Panc1 (cell line): ENCODE results near the gene CDC5L. TPM values are rescaled to one million over a fixed set of nuclear protein-coding genes. Genes with fewer than 3 reads are reported as not detected.

ENCODE experiments used
- ATAC-seq: fragments of 200-7000 bp; cut with Tn5 transposase; 2 replicates; pipeline ENCODE4 v1.9.1; 2020; ENCODE audit warnings: mild to moderate bottlenecking, moderate library complexity
- BruUV-seq: library from RNA; stranded (reverse); fragments of 400-500 nt; replicated peaks from 2 replicates; lab custom pipeline; 2021; lab: Mats Ljungman, UMichigan
- CTCF ChIA-PET: fragments of 300-600 bp; sonication (Branson Sonifier 250); formaldehyde crosslinking; loops from one replicate; lab custom pipeline; 2022; ENCODE audit warnings: antibody characterized with exemption; lab: Charles Lee
- POLR2A ChIA-PET: fragments of 300-600 bp; sonication (Branson Sonifier 250); formaldehyde crosslinking; loops from one replicate; lab custom pipeline; 2022; ENCODE audit warnings: antibody characterized with exemption; lab: Charles Lee
- DNase-seq: peaks from one replicate; pipeline ENCODE4 v3.0.0-alpha.2; 2010; ENCODE audit warnings: low read depth, low spot score
- H3K27ac ChIP-seq: 2 replicates; pipeline ENCODE4 v1.5.1; 2011; ENCODE audit warnings: mild to moderate bottlenecking, low read length, inconsistent platforms
- H3K27me3 ChIP-seq: fragments of 200-500 bp; sonication (Bioruptor generic); 2 replicates; pipeline ENCODE4 v1.6.0; 2014; ENCODE audit warnings: low read length, inconsistent platforms; ENCODE audit not compliant: control insufficient read depth, insufficient read depth
- H3K36me3 ChIP-seq: fragments of 200-500 bp; sonication (Bioruptor generic); 2 replicates; pipeline ENCODE4 v1.5.1; 2014; ENCODE audit warnings: inconsistent platforms, mild to moderate bottlenecking, low read length, moderate library complexity; ENCODE audit not compliant: control insufficient read depth, insufficient read depth
- H3K4me1 ChIP-seq: 2 replicates; pipeline ENCODE4 v1.5.1; 2011; ENCODE audit warnings: inconsistent platforms, mild to moderate bottlenecking, low read length, moderate library complexity; ENCODE audit not compliant: control insufficient read depth, insufficient read depth
- H3K4me3 ChIP-seq, 2 experiments: 2 replicates each; pipeline ENCODE4 v1.5.1; 2011 to 2012; ENCODE audit warnings: low read depth in 2 of 2, low read length in 2 of 2, mild to moderate bottlenecking in 2 of 2, inconsistent platforms in 1 of 2, moderate library complexity in 1 of 2
- H3K9me3 ChIP-seq: fragments of 200-500 bp; sonication (Bioruptor generic); 2 replicates; pipeline ENCODE4 v1.5.1; 2014; ENCODE audit warnings: low read depth, mild to moderate bottlenecking, inconsistent platforms, low read length, moderate library complexity; ENCODE audit not compliant: control insufficient read depth, insufficient read depth
- POLR2AphosphoS5 ChIP-seq: IDR thresholded peaks from 2 replicates; pipeline ENCODE4 v1.6.1; 2012; ENCODE audit warnings: mild to moderate bottlenecking, low read depth, low read length, moderate library complexity
- SIN3A ChIP-seq: IDR thresholded peaks from 2 replicates; pipeline ENCODE4 v1.6.1; 2012; ENCODE audit warnings: low read depth, mild to moderate bottlenecking, low read length, moderate library complexity, borderline replicate concordance; ENCODE audit not compliant: insufficient read depth
- TCF7L2 ChIP-seq: IDR thresholded peaks from 2 replicates; pipeline ENCODE4 v1.6.1; 2011; ENCODE audit warnings: mild to moderate bottlenecking, low read depth, low read length, inconsistent platforms
- in situ Hi-C: cut with HindIII; loops from 2 replicates; pipeline ENCODE4 v1.10.0; 2016; ENCODE audit warnings: low sequenced_read_pairs, low pct_unique_long_range_greater_than_20kb
- intact Hi-C: fragments of 100-400 bp; cut with micrococcal nuclease; formaldehyde crosslinking; loops from one replicate; pipeline ENCODE4 v1.10.0; 2022; ENCODE audit not compliant: unreplicated experiment
- total RNA-seq: library from RNA; stranded (reverse); gene quantifications from one replicate; pipeline ENCODE4 v1.2.1, GENCODE V29; 2021; ENCODE audit not compliant: unreplicated experiment
- TF ChIP-seq, protein P1 (sequence below): fragments of 450-650 bp; IDR thresholded peaks from 2 replicates; pipeline ENCODE4 v1.5.1; 2017; ENCODE audit warnings: mild to moderate bottlenecking
- TF ChIP-seq, protein P2 (sequence below), 2 experiments: IDR thresholded peaks; 2 replicates each; pipeline ENCODE4 v1.6.1; 2011 to 2012; ENCODE audit warnings: low read depth in 2 of 2, control low read depth in 1 of 2, low read length in 1 of 2, mild to moderate bottlenecking in 1 of 2, moderate library complexity in 1 of 2; ENCODE audit not compliant: insufficient read depth in 1 of 2

The CDC5L gene
- total RNA-seq, 1 experiment from 2014 or later = 23.3 TPM

DNA sequence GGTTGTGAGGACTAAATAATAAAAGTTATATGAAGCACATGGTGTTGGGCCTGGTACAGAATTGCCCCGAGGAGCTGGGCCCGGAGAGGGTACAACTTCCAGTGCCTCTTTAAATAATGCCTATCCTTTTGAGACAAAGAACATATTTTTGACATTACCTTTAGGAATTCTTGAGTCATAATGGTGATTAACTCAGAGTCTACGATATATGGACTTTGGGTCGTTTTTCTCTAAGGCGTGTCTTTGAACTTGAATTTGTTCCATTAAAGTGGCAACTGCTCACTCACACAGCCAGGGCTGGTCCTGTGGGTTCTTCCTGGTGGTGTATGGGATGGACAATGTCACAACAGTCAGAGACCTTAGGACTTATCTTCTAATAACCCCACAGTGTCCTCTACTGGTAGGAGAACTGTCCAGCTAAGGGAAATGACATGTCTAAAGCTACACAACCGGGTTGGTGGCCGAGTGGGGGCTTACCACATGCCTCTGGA lies 106.5 kb downstream of the CDC5L start:
- no peaks in the 10 kb centered on the region for H3K36me3 ChIP-seq
- DNase-seq (peak; percentile 32), ATAC-seq (peak; percentile 57)
- H3K4me3 ChIP-seq = no peak overlapping the region
- H3K9me3 ChIP-seq = no peaks in the 10 kb centered on the region
- BruUV-seq = no TSS peak
- in situ Hi-C loops = no loop called here
- H3K4me1 ChIP-seq = peaks cover 13% of the 10 kb centered on the region
- ChIA-PET POLR2A (interaction anchor here (0.5 kb wide), 1 partner anchor 437 kb away, joined by 6 read pairs; no protein-coding TSS in a partner anchor), CTCF (interaction anchor here (0.5 to 1.8 kb wide), 3 partner anchors 18 to 54 kb away, joined by 4 to 10 read pairs (median 5); no protein-coding TSS in a partner anchor)
- no peak overlapping the region for H3K27ac ChIP-seq
- no peak for TF ChIP-seq POLR2AphosphoS5
- TF ChIP-seq, protein P1, sequence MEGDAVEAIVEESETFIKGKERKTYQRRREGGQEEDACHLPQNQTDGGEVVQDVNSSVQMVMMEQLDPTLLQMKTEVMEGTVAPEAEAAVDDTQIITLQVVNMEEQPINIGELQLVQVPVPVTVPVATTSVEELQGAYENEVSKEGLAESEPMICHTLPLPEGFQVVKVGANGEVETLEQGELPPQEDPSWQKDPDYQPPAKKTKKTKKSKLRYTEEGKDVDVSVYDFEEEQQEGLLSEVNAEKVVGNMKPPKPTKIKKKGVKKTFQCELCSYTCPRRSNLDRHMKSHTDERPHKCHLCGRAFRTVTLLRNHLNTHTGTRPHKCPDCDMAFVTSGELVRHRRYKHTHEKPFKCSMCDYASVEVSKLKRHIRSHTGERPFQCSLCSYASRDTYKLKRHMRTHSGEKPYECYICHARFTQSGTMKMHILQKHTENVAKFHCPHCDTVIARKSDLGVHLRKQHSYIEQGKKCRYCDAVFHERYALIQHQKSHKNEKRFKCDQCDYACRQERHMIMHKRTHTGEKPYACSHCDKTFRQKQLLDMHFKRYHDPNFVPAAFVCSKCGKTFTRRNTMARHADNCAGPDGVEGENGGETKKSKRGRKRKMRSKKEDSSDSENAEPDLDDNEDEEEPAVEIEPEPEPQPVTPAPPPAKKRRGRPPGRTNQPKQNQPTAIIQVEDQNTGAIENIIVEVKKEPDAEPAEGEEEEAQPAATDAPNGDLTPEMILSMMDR = peak; percentile 74
- intact Hi-C loops = no loop called here
- H3K27me3 ChIP-seq = no peaks in the 10 kb centered on the region

DNA sequence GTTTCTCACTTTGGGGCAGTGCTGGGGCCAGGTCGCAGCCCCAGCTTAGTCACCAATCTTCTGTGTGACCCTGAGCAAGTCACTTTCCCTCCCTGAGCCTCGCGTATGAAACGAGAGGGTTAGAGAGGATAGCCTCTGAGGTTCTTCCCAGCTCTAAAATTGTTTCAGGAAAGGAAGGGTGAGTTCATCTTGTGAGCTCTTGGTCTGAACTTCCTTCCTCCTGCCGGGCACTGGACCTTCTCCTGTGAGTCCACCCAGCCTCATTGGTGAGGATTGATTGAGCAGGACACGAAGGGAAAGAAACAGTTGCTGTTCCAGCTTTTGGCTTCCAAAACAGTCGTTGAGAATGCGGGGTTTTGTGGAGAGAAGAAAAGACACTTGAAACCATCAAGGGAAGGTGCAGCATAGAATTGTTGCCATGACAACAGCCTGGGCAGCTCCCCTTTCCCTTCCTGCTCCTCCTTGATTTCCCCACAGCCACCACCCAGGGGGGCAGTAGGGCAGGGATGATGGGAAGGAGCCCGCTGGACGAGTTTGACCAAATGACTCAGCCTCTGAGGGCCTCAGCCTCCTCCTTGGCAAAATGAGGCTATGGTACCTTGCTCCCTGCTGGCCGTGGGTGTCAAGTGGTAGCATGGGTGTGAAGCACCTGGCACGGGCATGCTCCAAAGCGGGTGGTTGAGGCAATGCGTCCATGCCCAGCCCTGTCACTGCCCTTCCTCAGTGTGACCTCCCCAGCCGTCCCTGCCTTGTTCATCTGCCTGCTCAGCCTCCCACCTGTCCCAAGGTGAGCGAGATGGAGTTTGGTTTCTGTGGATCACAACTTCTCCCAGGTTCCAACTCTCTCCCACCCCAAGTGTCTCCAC lies 107.8 kb downstream of the CDC5L start:
- POLR2A ChIA-PET = no interaction called here
- in situ Hi-C loops = no loop called here
- no peak overlapping the region for H3K27ac ChIP-seq

More for the DNA sequence above, 107.8 kb downstream of the CDC5L start:
- Histone ChIP-seq H3K27me3 (no peaks in the 10 kb centered on the region), H3K4me1 (peaks cover 7% of the 10 kb centered on the region), H3K36me3 (no peaks in the 10 kb centered on the region), H3K4me3 (no peak overlapping the region), H3K9me3 (no peaks in the 10 kb centered on the region)
- no TSS peak for BruUV-seq
- TF ChIP-seq, protein P2, sequence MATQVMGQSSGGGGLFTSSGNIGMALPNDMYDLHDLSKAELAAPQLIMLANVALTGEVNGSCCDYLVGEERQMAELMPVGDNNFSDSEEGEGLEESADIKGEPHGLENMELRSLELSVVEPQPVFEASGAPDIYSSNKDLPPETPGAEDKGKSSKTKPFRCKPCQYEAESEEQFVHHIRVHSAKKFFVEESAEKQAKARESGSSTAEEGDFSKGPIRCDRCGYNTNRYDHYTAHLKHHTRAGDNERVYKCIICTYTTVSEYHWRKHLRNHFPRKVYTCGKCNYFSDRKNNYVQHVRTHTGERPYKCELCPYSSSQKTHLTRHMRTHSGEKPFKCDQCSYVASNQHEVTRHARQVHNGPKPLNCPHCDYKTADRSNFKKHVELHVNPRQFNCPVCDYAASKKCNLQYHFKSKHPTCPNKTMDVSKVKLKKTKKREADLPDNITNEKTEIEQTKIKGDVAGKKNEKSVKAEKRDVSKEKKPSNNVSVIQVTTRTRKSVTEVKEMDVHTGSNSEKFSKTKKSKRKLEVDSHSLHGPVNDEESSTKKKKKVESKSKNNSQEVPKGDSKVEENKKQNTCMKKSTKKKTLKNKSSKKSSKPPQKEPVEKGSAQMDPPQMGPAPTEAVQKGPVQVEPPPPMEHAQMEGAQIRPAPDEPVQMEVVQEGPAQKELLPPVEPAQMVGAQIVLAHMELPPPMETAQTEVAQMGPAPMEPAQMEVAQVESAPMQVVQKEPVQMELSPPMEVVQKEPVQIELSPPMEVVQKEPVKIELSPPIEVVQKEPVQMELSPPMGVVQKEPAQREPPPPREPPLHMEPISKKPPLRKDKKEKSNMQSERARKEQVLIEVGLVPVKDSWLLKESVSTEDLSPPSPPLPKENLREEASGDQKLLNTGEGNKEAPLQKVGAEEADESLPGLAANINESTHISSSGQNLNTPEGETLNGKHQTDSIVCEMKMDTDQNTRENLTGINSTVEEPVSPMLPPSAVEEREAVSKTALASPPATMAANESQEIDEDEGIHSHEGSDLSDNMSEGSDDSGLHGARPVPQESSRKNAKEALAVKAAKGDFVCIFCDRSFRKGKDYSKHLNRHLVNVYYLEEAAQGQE (IDR thresholded peaks at IDR 0.05; ENCODE audit: insufficient read depth in 1 of 2, low read depth in 2 of 2, low read length in 1 of 2) = no peak
- TF ChIP-seq SIN3A (no peak), TCF7L2 (no peak), POLR2AphosphoS5 (no peak)
- TF ChIP-seq, protein P1 = no peak
- intact Hi-C loops = no loop called here
- DNase-seq = no peak
- ATAC-seq = no peak
- CTCF ChIA-PET = interaction anchor here (0.6 to 1.8 kb wide), 4 partner anchors 9 to 333 kb away, joined by 3 to 10 read pairs (median 4); no protein-coding TSS in a partner anchor
